Occipital lobe (tissue), 2 donors: ENCODE data around the gene HPS3. TPM values are rescaled to one million over a fixed set of nuclear protein-coding genes. Genes with fewer than 3 reads are reported as not detected.
"Not testable (repeated sequence)": the region's sequence is repeated elsewhere in the genome, so short reads cannot be mapped to it uniquely, and the experiment has no call there.

ENCODE experiments used
- DNase-seq: peaks from one replicate; lab custom pipeline; 2025; lab: John Stamatoyannopoulos, UW
- total RNA-seq: library from RNA; depleted of rRNA; stranded (reverse); fragments of >200 nt; gene quantifications from one replicate; pipeline ENCODE4 v1.2.3, GENCODE V29; 2014

Gene HPS3, protein sequence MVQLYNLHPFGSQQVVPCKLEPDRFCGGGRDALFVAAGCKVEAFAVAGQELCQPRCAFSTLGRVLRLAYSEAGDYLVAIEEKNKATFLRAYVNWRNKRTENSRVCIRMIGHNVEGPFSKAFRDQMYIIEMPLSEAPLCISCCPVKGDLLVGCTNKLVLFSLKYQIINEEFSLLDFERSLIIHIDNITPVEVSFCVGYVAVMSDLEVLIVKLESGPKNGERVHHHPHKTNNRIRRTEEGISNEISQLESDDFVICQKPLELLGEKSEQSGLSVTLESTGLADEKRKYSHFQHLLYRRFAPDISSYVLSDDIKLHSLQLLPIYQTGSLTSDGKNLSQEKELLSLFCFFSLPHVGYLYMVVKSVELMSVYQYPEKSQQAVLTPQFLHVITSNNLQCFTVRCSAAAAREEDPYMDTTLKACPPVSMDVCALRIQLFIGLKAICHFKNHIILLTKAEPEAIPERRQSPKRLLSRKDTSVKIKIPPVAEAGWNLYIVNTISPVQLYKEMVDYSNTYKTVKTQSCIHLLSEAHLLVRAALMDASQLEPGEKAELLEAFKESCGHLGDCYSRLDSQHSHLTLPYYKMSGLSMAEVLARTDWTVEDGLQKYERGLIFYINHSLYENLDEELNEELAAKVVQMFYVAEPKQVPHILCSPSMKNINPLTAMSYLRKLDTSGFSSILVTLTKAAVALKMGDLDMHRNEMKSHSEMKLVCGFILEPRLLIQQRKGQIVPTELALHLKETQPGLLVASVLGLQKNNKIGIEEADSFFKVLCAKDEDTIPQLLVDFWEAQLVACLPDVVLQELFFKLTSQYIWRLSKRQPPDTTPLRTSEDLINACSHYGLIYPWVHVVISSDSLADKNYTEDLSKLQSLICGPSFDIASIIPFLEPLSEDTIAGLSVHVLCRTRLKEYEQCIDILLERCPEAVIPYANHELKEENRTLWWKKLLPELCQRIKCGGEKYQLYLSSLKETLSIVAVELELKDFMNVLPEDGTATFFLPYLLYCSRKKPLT
- total RNA-seq: 29.0 TPM

DNA sequence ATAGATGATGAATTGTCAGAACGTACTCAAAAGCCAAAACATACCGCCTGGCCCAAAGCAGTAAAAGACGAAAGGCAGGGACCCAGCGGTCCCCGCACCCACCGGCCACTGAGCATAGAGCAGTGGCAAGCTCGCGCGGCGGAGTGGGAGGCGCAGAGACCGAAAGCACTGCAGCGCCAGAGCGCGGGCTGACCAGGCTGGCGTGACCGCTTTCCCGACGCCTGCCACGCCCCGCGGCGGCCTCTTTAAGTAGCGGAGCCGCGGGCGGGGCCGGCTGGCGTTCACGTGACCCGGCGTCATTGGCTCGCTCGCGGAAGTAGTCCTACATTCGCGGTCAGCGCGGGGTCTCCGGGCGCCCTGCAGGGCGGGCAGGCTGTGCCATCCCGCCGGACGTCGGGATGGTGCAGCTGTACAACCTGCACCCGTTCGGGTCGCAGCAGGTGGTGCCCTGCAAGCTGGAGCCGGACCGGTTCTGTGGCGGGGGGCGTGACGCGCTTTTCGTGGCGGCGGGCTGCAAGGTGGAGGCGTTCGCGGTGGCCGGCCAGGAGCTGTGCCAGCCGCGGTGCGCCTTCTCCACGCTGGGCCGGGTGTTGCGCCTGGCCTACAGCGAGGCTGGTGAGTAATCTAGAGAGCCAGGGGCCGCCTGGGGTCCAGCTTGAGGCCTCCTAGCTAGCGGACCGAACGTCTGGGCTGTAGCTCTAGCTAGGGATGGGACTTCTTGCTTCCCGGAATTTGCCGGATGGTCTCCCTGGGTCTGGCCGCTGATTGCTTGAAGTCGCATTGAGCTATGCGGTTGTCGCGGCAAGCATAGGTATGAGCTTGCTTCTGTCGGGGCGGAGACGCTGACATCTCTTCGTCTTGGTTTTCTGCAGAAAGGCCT is at the start of gene HPS3:
Gene HPS3 (plus strand): TSS at position 313 of the 880 bp plus-strand sequence. CDS start 86 bp downstream, at position 399.
- peak; percentile 83 for DNase-seq

DNA sequence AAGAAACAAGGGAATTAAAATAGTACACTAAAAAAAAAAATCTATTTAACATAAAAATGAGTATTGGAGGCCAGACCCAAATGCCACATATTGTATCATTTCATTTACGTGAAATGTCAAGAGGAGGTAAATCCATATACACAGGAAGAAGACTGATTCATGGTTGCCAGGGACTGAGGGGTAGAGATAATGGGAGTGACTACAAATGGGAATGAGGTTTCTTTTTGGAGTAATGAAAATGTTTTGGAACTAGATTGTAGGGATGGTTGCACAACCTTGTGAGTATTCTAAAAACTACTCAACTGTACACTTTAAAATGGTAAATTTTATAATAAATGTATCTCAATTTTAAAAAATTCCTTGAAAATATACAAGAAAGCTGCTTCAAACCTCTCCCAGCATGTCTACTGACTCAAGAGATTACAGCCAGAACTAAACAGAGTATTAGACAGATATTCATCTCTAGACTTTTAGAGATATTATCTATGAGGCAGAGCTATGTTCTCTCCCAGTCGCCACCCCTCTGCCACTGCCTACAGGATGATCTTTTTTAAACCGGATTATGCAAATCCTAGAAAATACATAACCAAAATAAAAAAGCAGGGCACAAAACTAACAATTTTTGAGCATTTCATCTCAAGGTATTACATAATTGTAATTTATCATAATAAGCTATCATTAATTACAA is 49.3 kb upstream of the HPS3 start:
- no peak for DNase-seq

DNA sequence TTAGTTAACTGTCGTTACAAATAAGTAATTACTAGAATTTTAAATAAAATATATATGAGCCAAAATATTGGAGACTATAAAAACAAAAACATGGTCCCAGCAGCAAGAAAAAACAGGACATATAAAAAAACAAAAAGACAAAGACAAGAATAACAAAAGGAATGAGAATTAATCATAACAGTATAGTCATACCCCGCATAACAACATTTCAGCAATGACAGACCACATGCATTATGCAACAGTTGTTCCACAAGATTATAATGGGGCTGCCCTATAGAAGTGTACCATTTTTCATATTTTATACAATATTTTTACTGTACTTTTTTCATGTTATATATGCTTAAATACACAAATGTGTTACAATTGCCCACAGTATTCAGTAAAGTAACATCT is 48.7 kb upstream of the HPS3 start:
- no peak for DNase-seq

DNA sequence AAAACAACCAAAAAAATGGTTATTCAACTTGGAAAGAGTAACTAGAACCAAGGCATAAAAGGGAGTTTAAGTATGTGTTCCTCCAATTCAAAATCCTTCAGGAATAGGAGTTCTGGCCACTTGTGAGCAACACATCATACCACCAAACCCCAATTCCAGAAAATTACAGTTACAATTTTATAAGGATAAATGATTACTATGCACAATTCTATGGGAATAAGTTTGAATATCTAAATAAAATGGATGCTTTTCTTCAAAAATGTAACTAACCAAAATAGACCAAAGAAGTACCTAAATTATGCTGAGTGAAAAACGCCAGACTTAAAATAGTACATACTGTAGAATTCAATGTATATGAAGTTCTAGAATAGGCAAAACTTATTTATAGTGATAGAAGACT is 47.7 kb upstream of the HPS3 start:
- DNase-seq: no peak

DNA sequence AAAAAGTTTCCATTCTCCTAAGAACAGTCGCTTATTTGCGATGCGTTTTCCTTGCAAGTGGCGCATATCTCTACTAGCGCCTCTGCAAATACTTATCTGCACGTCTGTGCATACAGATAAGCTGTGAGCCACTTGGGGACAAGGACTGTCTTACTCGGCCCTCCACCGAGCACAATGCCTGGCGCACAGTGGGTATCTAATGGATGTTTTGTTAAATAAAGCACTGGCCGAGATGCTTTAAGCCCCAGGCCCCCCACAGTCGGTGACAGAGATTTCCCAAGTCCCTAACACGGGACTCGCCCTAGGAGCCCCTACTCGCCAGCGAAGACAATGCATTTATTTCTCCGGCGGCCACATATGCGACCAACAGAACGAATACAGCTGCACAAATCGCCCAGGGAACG is 43.6 kb upstream of the HPS3 start:
- peak; percentile 35 for DNase-seq

DNA sequence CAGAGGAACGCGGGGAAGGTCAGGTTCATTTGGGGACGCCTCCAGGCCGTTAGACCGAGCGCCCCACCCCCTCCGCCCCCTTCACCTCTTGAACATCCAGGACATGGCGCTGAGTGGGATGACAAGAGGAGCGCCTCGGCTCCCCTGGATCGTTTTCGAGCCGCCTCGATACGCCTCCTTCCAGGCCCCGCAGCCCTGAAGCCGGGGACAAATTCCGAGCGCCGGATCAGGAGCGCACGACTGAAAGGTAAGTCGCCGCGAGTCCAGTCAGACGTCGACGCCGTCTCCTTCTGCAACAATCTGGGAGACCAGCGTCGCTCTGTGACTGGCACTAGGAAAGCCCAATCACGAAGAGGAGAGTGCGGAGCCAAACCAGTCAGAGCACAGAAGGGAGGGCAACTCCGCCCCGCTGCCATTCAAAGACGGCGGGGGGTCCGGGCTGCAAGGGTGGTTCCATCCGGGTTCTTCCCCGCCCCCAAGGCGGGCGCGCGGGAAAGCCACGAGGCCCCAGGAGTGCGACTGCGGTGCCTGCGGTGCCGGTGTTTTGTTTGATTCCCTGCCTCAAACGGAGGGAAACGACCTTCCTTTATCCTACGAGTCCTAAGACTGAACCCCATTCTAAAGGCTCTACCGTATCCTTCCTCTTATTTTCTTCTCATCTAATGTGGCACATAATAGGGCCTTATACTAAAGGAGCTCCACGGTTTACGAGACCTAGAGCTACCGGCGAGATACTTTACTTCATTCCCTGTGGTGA is 43.0 kb upstream of the HPS3 start, which contains the start of gene HLTF:
Gene HLTF (minus strand): TSS at position 302 of the 757 bp plus-strand sequence. CDS start 197 bp downstream, at position 105.
- peak; percentile 92 for DNase-seq

DNA sequence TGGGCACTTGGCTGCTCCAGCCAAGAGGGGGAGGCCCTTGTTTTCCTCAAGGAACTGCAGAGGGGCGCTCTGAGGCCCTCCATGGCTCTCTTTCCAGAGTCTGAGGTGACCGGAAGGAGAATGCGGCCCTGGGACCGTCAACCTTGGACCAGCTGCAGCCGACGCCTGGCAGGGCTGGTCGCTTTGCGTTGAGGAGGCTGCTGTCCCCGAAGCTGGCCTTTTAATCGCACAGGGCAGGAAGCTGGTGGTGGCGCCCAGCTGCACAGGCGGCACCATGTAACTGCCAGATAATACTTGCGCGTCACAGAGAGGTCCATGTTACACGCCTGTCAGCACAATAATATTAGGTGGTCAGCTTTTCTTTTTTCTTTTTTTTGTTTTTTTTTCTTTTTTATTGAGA is 42.2 kb upstream of the HPS3 start:
- no peak for DNase-seq

DNA sequence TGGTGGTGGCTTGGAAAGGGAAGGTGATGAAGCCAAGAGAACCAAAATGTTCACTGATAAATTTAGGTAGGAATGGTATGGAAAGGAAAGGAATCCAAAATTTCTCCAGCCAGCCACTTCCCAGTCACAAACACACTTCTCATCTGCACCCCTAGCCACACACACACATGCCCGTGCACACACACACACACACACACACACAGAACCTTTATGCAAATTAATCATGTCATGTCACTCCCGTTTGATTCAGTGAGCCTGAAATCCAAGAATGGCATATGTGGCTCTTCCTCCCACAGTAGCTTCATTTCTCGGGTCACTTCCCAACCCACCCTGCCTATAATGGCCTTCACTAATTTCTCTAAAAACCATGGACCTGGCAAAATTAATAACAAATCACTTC is 40.0 kb upstream of the HPS3 start:
- no peak for DNase-seq

DNA sequence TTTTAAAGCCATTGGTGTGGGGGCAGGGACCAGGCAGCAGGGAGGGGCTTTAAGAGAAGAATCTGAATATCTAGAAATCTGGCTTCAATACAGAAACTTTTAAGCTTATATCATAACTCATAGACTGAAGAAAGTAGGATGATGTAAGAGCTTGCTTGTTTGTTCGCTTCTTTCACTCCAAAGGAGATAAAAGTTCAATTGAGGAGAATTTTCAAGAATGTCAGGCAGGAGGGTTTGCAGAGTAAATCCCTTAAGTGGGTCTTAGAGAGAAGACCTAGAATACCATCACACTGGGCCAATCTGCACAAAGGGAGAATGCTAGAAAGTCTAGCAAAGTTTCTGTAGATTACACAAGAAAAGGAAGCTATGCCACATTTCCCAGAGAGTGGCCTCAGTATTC is 39.0 kb upstream of the HPS3 start:
- no peak for DNase-seq

DNA sequence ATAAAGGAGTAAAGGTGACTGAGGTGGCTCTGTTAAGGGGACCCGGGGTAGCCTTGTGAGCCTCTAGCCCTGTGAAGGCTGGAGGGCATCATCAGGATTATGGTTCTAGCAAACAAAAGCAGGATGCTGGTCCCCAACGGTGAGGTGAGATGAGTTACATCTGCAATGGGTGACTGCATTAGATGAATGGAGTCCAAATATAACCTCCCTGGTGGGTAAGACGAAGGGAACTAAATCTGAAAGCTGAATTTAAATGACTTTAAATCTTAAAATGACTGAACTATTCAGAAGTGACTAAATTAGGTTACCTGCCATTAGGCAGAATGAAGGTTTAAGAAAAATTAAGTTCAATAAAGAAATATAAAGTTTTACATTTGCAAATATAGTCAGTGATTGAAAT is 38.5 kb upstream of the HPS3 start:
- DNase-seq: no peak

DNA sequence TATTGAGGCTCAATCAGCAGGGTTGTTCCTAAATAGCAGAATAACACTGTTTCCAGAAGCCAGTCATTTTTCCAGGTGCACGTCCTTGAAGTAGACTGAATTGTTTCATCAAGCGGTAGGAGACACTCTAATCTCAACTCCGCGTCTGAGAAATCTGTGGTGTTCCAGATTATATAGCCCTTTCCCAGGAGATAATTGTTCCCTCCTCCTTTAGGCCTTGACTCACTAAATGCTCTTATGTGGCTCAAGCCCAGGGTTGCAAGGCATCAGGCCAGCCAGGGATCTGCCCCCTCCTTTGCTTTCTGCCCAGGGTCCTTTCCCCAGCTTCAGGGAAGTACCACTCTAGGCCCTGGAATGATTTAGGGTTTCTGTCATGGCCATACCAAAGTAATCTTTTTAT is 37.5 kb upstream of the HPS3 start:
- DNase-seq: no peak

DNA sequence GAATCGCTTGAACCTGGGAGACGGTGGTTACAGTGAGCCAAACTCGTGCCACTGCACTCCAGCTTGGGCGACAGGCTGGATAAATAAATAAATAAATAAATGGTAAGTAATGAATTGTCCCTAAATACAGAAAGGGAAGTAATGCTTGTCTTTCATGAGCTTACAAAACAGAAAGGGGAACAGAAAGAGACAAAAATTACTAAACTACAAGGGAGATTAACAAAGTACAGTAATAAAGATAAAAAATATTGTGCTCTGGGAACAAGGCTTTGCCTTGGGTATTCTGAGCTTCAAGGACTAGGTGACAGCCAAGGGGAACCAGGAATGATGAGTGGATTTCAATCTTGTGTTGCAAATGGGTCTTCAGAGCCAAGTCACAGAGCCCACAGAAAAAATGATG is 34.0 kb upstream of the HPS3 start:
- DNase-seq: no peak

DNA sequence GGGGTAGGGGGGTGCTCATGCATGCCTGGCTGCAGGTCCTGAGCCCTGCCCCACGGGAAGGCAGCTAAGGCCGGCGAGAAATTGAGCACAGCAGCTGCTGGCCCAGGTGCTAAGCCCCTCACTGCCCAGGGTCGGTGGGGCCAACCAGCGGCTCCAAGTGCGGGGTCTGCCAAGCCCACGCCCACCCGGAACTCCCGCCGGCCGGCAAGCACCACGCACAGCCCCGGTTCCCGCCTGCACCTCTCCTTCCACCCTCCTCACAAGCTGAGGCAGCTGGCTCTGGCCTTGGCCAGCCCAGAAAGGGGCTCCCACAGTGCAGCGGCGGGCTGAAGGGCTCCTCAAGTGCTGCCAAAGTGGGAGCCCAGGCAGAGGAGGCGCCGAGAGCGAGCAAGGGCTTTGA is 31.5 kb upstream of the HPS3 start:
- not testable (repeated sequence) for DNase-seq

DNA sequence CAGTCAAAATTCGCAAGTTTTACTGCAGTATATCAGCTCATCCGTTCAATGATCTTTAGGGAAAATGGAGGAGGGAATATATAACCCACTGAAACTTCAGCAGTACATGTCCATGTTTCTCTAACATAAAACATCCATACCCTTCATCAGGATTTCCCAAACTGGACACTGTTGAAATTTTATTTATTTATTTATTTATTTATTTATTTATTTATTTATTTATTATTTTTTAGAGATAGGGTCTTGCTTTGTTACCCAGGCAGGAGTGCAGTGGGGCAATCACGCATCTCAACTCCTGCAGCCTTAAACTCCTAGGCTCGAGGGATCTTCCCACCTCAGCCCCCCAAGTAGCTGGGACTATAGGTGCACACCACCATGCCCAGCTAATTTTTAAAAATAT is 28.3 kb upstream of the HPS3 start:
- DNase-seq: no peak

DNA sequence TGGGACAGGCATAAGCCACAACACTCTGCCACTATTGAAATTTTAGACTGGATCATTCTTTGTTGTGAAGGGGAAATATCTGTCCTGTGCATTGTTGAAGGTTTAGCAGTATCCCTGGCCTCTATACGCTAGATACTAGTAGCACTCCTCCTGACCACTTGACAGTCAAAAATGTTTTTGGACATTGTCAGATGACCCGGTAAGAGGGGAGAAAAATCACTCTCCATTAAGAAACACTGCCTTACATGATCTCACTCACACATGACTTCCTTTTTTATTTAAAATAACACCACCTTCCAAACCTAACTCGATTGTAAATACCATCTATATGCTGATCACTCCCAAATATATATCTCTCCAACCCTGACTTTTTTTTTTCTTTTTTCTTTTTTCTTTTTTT is 27.8 kb upstream of the HPS3 start:
- no peak for DNase-seq

DNA sequence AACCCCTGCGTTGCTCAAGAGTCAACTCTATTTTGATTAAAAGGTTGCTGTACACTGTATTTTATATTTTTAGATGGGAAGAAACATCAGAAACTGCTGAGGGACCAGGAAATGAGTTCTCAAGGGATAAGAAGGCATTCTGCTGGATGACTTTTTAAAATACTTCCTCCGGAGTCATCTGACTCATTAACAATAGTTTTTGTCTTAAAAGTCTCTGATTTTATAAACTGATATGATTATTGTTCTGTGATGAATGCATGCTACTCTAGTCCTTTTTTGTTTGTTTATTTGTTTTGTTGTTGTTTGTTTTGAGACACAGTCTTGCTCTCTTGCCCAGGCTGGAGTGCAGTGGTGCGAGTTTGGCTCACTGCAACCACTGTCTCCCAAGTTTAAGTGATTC is 25.0 kb upstream of the HPS3 start:
- no peak for DNase-seq

DNA sequence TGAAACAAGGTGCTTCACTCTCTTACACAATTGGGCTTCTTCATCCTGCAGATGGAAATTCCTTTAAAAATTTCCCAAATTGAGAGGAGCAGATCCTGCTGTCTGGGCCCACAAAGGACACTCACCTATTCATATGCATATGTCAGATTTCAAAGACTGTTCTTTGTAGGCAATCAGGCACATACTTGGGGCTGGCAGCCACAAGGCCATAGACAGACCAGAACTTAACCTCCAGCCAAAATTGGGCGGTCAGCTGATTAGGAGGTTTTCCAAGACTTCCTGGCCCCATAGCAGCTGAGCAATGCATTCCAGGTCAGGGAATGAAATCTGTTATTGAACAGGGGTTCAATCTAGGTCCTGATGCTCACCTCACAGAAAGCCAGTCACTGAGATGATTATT is 15.0 kb upstream of the HPS3 start:
- DNase-seq: no peak

DNA sequence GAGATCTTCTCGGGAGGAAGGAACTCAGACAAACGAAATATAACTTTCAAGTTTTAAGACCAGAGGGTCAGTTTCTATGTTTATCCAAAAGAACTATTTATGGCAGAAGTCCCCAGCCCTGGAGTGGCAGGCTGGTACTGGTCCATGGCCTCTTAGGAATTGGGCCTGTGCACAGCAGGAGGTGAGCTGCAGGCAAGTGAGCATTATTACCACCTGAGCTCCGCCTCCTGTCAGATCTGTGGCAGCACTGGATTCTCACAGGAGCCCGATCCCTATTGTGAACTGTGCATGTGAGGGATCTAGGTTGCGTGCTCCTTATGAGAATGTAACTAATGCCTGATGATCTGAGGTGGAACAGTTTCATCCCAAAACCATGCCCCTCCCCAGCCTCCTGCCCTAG is 14.3 kb upstream of the HPS3 start:
- DNase-seq: no peak

DNA sequence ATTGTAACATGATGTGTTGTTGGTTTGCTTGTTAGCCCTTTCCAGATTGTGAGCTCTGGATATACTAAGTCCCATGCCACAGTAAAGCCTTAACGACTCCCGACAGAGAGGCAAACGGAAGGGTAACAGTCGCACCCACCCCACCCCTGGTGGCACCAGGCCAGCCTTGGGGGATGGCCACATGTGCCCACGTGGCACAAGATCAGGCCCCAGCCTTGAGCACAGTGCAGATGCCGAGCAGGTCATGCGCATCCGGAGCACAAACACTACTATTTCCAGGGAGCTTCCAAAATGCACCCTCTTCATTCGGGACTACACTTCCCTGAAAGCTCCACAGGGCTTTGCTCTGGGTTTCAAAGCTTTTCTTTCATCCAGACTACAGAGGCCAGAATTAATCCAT is 10.7 kb upstream of the HPS3 start:
- DNase-seq: no peak

DNA sequence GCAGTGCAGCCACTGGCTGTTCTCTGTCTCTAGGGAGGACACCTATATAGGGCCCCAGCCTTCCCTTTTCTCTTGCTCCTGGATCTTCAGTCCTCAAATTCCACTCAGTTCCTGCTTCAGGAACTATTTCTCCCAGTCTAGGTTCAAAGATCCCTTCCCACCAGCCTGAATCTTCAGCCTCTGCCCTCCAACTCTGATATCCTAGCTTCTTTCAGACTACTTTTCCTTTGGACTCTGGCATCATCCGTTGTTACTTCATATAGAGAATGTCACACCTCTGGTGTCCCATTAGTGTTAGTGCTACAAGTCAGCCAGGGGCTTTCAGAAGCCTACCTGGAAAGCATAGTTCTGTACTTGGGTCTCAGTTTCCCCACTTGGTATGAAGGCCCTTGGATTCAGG is 10.0 kb upstream of the HPS3 start:
- no peak for DNase-seq
